HG03108 (cell line): ENCODE results near the gene ARHGAP42.
A peak's percentile ranks its signal among the peaks of the same experiment; 100 is the strongest.

Source experiments
- ATAC-seq: cut with Tn5 transposase; IDR thresholded peaks from one replicate; pipeline ENCODE4 v1.9.1; 2021; ENCODE audit warnings: moderate library complexity; ENCODE audit not compliant: unreplicated experiment

The ARHGAP42 gene

GRCh38 chr11:100827934-100828661 is 141.0 kb downstream of the ARHGAP42 start:
- ATAC-seq = peak; percentile 83

GRCh38 chr11:100830274-100830673 is 143.2 kb downstream of the ARHGAP42 start:
- ATAC-seq = no peak

GRCh38 chr11:100830978-100831732 is 144.1 kb downstream of the ARHGAP42 start:
- no peak for ATAC-seq

GRCh38 chr11:100831929-100832494 is 144.9 kb downstream of the ARHGAP42 start:
- ATAC-seq = no peak

GRCh38 chr11:100832829-100833228 is 145.7 kb downstream of the ARHGAP42 start:
- ATAC-seq = no peak

GRCh38 chr11:100833276-100833675 is 146.2 kb downstream of the ARHGAP42 start:
- ATAC-seq = no peak

- no peak for ATAC-seq
Observed at GRCh38 chr11:100835854-100836253, 148.8 kb downstream of the ARHGAP42 start.

- ATAC-seq = no peak
Observed at GRCh38 chr11:100837311-100837710, 150.2 kb downstream of the ARHGAP42 start.

- no peak for ATAC-seq
Observed at GRCh38 chr11:100841711-100842407, 154.8 kb downstream of the ARHGAP42 start.

- ATAC-seq = no peak
Observed at GRCh38 chr11:100847696-100848216, 160.7 kb downstream of the ARHGAP42 start.

- ATAC-seq = no peak
Observed at GRCh38 chr11:100849009-100849900, 162.2 kb downstream of the ARHGAP42 start.

- ATAC-seq = no peak
Observed at GRCh38 chr11:100849901-100850235, 162.8 kb downstream of the ARHGAP42 start.

- ATAC-seq = no peak
Observed at GRCh38 chr11:100851147-100851546, 164.1 kb downstream of the ARHGAP42 start.

GRCh38 chr11:100851584-100852152 is 164.6 kb downstream of the ARHGAP42 start:
- ATAC-seq = no peak

GRCh38 chr11:100855466-100856067 is 168.5 kb downstream of the ARHGAP42 start:
- no peak for ATAC-seq

GRCh38 chr11:100857236-100858005 is 170.3 kb downstream of the ARHGAP42 start:
- no peak for ATAC-seq

GRCh38 chr11:100860318-100861155 is 173.4 kb downstream of the ARHGAP42 start:
- ATAC-seq = no peak

GRCh38 chr11:100861212-100861611 is 174.1 kb downstream of the ARHGAP42 start:
- no peak for ATAC-seq
